Smooth muscle cell (in vitro differentiated cells): Measurements from ENCODE around the gene ABHD5. TPM values are rescaled to one million over a fixed set of nuclear protein-coding genes. Genes with fewer than 3 reads are reported as not detected.

Source experiments
- DNase-seq: peaks from one replicate; lab custom pipeline; 2025; ENCODE audit not compliant: unreplicated experiment; lab: John Stamatoyannopoulos, UW
- H2AFZ ChIP-seq: fragments of 200-600 bp; sonication (generic); 2 replicates; pipeline ENCODE4 v1.6.0; 2016; ENCODE audit warnings: antibody characterized with exemption, low read depth, mild to moderate bottlenecking
- H3F3A ChIP-seq: fragments of 200-600 bp; sonication (generic); 2 replicates; pipeline ENCODE4 v1.6.0; 2017; ENCODE audit warnings: antibody characterized with exemption, low read depth
- H3K27ac ChIP-seq: fragments of 200-600 bp; sonication (generic); 2 replicates; pipeline ENCODE4 v1.5.1; 2016; ENCODE audit warnings: low read depth, mild to moderate bottlenecking
- H3K27me3 ChIP-seq: fragments of 200-600 bp; sonication (generic); 2 replicates; pipeline ENCODE4 v1.6.1; 2016; ENCODE audit warnings: low read depth, mild to moderate bottlenecking
- H3K36me3 ChIP-seq: fragments of 200-600 bp; sonication (generic); 2 replicates; pipeline ENCODE4 v1.5.1; 2016; ENCODE audit warnings: low read depth
- H3K4me1 ChIP-seq: fragments of 200-600 bp; sonication (generic); 2 replicates; pipeline ENCODE4 v1.5.1; 2016; ENCODE audit warnings: low read depth
- H3K4me2 ChIP-seq: fragments of 200-600 bp; sonication (generic); 2 replicates; pipeline ENCODE4 v1.6.0; 2016; ENCODE audit warnings: mild to moderate bottlenecking
- H3K4me3 ChIP-seq: fragments of 200-600 bp; sonication (generic); 2 replicates; pipeline ENCODE4 v1.5.1; 2016; ENCODE audit warnings: mild to moderate bottlenecking
- H3K79me2 ChIP-seq: fragments of 200-600 bp; sonication (generic); 2 replicates; pipeline ENCODE4 v1.6.0; 2016; ENCODE audit warnings: low read depth, mild to moderate bottlenecking
- H3K9ac ChIP-seq: fragments of 200-600 bp; sonication (generic); 2 replicates; pipeline ENCODE4 v1.6.0; 2016; ENCODE audit warnings: low read depth
- H3K9me3 ChIP-seq: fragments of 200-600 bp; sonication (generic); replicated peaks from 2 replicates; pipeline ENCODE4 v1.5.1; 2016; ENCODE audit warnings: low read depth
- H4K20me1 ChIP-seq: fragments of 200-600 bp; sonication (generic); 2 replicates; pipeline ENCODE4 v1.6.0; 2016; ENCODE audit warnings: low read depth
- WGBS: methylation state at CpG from one replicate; pipeline ENCODE4 v1.1.7; 2016; ENCODE audit warnings: low lambda C conversion rate; 5-methylcytosine and 5-hydroxymethylcytosine counted together
- polyA plus RNA-seq: library from polyadenylated mRNA; unstranded; fragments of >200 nt; fragmentation: Nextera tagmentation; extraction: Ambion mirVana; gene quantifications from 2 replicates; pipeline ENCODE4 v1.2.1, GENCODE V29; 2016
- total RNA-seq: library from RNA; depleted of rRNA; stranded (reverse); fragments of >200 nt; gene quantifications from 2 replicates; pipeline ENCODE4 v1.2.3, GENCODE V29; 2014
- TF ChIP-seq, protein P1 (sequence below): fragments of 200-600 bp; sonication (generic); IDR thresholded peaks from 2 replicates; pipeline ENCODE4 v1.5.1; 2017; ENCODE audit warnings: borderline replicate concordance, mild to moderate bottlenecking, antibody characterized with exemption; ENCODE audit not compliant: insufficient read depth, poor library complexity, severe bottlenecking

The ABHD5 gene
- total and polyA plus RNA-seq, 2 experiments from 2014 or later: 8.6 to 9.3 TPM

DNA sequence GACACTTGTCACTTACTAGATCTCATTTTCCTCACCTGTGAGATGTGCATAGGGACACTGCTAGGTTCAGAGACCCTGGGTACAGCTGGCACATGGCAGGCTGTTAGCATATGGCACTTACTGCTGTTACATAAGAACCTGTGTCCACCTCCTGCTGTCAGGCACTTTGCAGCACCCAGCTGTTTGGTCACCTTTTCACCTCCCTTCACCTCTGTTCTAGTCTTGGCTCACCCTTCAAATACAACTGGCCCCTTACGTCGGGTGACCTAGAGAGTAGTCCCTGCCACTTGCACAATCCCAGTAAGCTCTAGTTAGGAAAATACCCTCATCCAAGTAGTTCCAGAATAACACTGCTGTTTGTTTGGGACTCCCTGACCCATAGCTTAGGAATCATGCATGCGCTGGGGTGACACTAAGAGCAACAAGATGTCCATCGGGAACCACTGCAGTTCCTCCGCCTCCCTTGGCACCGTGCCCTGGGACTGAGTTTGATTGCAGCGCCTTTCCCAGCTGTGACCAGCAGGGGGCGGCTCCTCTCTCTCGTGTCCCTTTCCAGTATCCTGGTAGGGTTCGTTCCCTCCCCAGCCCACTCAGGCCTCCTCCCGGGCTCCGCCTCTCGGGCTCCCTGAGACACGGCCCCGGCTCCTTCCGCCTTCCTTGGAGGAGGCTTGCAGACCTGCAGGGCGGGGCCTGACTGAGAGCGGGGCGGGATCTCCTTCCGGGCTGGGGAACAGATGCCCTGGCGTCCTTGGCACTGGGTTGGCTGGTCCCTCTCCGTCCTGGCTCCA lies 78.6 kb downstream of the ABHD5 start:
- Histone ChIP-seq H3K9me3 (no peaks in the 10 kb centered on the region), H3F3A (peaks cover 3% of the 10 kb centered on the region), H3K9ac (no peak overlapping the region), H3K4me3 (peak overlapping the region; percentile 30), H3K79me2 (no peaks in the 10 kb centered on the region), H2AFZ (peak overlapping the region; percentile 70), H4K20me1 (no peaks in the 10 kb centered on the region), H3K36me3 (no peaks in the 10 kb centered on the region), H3K4me1 (peaks cover 3% of the 10 kb centered on the region), H3K4me2 (peak overlapping the region; percentile 79), H3K27me3 (no peaks in the 10 kb centered on the region), H3K27ac (peak overlapping the region; percentile 63)
- peak; percentile 96 for DNase-seq
- TF ChIP-seq, protein P1, sequence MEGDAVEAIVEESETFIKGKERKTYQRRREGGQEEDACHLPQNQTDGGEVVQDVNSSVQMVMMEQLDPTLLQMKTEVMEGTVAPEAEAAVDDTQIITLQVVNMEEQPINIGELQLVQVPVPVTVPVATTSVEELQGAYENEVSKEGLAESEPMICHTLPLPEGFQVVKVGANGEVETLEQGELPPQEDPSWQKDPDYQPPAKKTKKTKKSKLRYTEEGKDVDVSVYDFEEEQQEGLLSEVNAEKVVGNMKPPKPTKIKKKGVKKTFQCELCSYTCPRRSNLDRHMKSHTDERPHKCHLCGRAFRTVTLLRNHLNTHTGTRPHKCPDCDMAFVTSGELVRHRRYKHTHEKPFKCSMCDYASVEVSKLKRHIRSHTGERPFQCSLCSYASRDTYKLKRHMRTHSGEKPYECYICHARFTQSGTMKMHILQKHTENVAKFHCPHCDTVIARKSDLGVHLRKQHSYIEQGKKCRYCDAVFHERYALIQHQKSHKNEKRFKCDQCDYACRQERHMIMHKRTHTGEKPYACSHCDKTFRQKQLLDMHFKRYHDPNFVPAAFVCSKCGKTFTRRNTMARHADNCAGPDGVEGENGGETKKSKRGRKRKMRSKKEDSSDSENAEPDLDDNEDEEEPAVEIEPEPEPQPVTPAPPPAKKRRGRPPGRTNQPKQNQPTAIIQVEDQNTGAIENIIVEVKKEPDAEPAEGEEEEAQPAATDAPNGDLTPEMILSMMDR: peak; percentile 93
- WGBS: 12% methylated on average over 22 of the region's 22 CpGs

GRCh38 chr3:43769885-43770425 lies 79.2 kb downstream of the ABHD5 start:
- peaks cover 3% of the 10 kb centered on the region for H3F3A ChIP-seq
- H3K36me3 ChIP-seq: no peaks in the 10 kb centered on the region
- H3K9me3 ChIP-seq: no peaks in the 10 kb centered on the region
- no peak overlapping the region for H3K9ac ChIP-seq
- peaks cover 3% of the 10 kb centered on the region for H3K4me1 ChIP-seq
- TF ChIP-seq, protein P1: no peak
- peak overlapping the region; percentile 79 for H3K4me2 ChIP-seq
- peak overlapping the region; percentile 63 for H3K27ac ChIP-seq
- H4K20me1 ChIP-seq: no peaks in the 10 kb centered on the region
- H2AFZ ChIP-seq: peak overlapping the region; percentile 70
- H3K4me3 ChIP-seq: peak overlapping the region; percentile 30
- H3K79me2 ChIP-seq: no peaks in the 10 kb centered on the region
- H3K27me3 ChIP-seq: no peaks in the 10 kb centered on the region
- DNase-seq: no peak
- WGBS: 45% methylated on average over 7 of the region's 7 CpGs

DNA sequence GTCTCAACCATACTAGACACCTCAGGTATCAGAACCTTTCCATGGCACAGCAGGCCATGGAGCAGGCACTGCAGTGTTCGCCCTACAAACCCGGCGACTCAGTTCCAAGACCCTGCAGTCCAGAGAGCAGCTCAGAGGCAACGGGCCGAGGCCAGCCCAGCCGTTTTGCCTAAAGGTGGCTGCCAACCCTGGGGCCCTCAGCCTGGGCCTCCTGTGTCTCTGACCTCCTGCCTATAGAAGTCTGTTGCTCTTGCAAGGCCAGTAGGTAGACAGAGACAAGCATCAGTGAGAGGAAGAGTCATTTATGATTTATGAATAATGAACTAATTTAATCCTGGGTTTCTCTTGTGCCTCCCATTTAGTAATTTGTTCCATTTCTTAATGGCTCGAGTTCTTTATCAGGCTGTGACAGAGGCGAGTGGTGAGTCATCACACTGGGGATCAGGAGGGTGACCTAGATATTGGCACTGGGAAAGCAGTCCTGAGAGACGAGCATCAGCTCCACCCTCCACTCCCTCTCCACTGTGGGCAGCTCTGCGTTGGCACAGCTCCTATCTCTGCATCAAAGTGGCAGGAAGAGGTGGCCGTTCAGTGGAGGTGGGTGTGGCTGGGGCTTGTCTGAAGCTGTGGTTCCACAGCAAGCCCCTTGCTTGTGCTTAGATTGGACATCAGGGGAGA lies 79.8 kb downstream of the ABHD5 start:
- H3K4me2 ChIP-seq: peak overlapping the region; percentile 41
- peak; percentile 26 for DNase-seq
- no peak overlapping the region for H3K4me3 ChIP-seq
- H3K4me1 ChIP-seq: peaks cover 3% of the 10 kb centered on the region
- peak overlapping the region; percentile 63 for H3K27ac ChIP-seq
- H3K27me3 ChIP-seq: no peaks in the 10 kb centered on the region
- H3K9ac ChIP-seq: no peak overlapping the region
- H3K36me3 ChIP-seq: no peaks in the 10 kb centered on the region
- WGBS: 59% methylated on average over 11 of the region's 11 CpGs
- H2AFZ ChIP-seq: no peak overlapping the region
- H3K79me2 ChIP-seq: no peaks in the 10 kb centered on the region
- H3F3A ChIP-seq: peaks cover 3% of the 10 kb centered on the region
- TF ChIP-seq, protein P1: no peak
- H4K20me1 ChIP-seq: no peaks in the 10 kb centered on the region
- no peaks in the 10 kb centered on the region for H3K9me3 ChIP-seq
